ENCODE measurements around the gene NHEJ1.

Gene NHEJ1

GRCh38 chr2:219165058-219165911, 4.7 kb upstream of the NHEJ1 start:
- no peak for DNase-seq

GRCh38 chr2:219163156-219163555, 2.5 kb upstream of the NHEJ1 start:
- DNase-seq, result no peak

- DNase-seq, result no peak
Measured at GRCh38 chr2:219161097-219161496, 482 bp upstream of the NHEJ1 start.

- no peak for DNase-seq
Measured at GRCh38 chr2:219159771-219160185, 837 bp downstream of the NHEJ1 start.

- DNase-seq, result no peak
Measured at GRCh38 chr2:219158586-219158985, 2.0 kb downstream of the NHEJ1 start.

GRCh38 chr2:219158025-219158424, 2.6 kb downstream of the NHEJ1 start:
- DNase-seq, result no peak

- DNase-seq, result no peak
Measured at GRCh38 chr2:219157396-219157795, 3.2 kb downstream of the NHEJ1 start.

- DNase-seq, result peak; percentile 70
Measured at GRCh38 chr2:219155054-219155644, 5.5 kb downstream of the NHEJ1 start.

- no peak for DNase-seq
Measured at GRCh38 chr2:219149667-219150066, 10.9 kb downstream of the NHEJ1 start.

GRCh38 chr2:219142329-219142728, 18.3 kb downstream of the NHEJ1 start:
- DNase-seq, result no peak

- no peak for DNase-seq
Measured at GRCh38 chr2:219140722-219141121, 19.9 kb downstream of the NHEJ1 start.

GRCh38 chr2:219133976-219134375, 26.6 kb downstream of the NHEJ1 start:
- no peak for DNase-seq

GRCh38 chr2:219131744-219132143, 28.9 kb downstream of the NHEJ1 start:
- no peak for DNase-seq

GRCh38 chr2:219131327-219131726, 29.3 kb downstream of the NHEJ1 start:
- no peak for DNase-seq

GRCh38 chr2:219129589-219129988, 31.0 kb downstream of the NHEJ1 start:
- DNase-seq, result no peak

- no peak for DNase-seq
Measured at GRCh38 chr2:219128396-219128795, 32.2 kb downstream of the NHEJ1 start.

GRCh38 chr2:219127037-219127635, 33.5 kb downstream of the NHEJ1 start:
- no peak for DNase-seq

- DNase-seq, result no peak
Measured at GRCh38 chr2:219126555-219126954, 34.1 kb downstream of the NHEJ1 start.

- no peak for DNase-seq
Measured at GRCh38 chr2:219125886-219126270, 34.7 kb downstream of the NHEJ1 start.

- DNase-seq, result peak; percentile 17
Measured at GRCh38 chr2:219125225-219125885, 35.3 kb downstream of the NHEJ1 start.

GRCh38 chr2:219124381-219125110, 36.1 kb downstream of the NHEJ1 start:
- peak; percentile 20 for DNase-seq

- DNase-seq, result no peak
Measured at GRCh38 chr2:219123356-219124135, 37.1 kb downstream of the NHEJ1 start.

Measured in activated CD4-positive, alpha-beta T cell treated with anti-CD3 and anti-CD28 coated beads, Interleukin-10, Interleukin-2, amounts not matched to agents 100 ng/mL and 50 ng/mL, durations not matched to agents 16 hours and 8 hours (primary cell).